Measurements from ENCODE around the gene TNFSF4.

DNA sequence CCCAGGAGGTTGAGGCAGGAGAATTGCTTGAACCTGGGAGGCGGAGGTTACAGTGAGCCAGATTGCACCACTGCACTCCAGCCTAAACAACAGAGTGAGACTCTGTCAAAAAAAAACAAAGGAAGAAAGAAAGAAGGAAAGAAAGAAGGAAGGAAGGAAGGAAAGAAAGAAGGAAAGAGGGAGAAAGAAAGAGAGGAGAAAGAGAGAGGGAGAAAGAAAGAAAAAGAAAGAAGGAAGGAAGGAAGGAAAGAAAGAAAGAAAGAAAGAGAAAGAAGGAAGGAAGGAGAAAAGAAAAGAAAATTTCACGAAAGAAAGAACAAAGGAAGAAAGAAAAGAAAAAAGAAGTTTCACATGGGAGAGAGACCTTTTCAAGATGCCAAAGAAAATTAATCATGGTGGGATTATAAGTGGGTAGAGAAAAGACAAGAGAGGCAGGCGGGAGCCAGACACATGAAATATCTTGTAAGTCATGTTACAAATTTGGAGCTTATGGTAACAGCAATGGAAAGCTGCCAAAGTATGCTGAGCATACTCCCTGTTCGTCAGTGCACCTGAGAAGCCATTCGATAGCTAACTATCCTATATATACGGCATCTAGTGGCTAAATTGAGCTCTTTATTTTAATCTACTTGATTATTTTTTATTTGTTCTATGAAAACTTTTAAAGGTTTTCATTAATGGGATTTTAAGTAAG, 41.3 kb upstream of the TNFSF4 start:
- TF ChIP-seq POLR2A (IDR thresholded peaks at IDR 0.05): no peak
- TF ChIP-seq, protein P1, sequence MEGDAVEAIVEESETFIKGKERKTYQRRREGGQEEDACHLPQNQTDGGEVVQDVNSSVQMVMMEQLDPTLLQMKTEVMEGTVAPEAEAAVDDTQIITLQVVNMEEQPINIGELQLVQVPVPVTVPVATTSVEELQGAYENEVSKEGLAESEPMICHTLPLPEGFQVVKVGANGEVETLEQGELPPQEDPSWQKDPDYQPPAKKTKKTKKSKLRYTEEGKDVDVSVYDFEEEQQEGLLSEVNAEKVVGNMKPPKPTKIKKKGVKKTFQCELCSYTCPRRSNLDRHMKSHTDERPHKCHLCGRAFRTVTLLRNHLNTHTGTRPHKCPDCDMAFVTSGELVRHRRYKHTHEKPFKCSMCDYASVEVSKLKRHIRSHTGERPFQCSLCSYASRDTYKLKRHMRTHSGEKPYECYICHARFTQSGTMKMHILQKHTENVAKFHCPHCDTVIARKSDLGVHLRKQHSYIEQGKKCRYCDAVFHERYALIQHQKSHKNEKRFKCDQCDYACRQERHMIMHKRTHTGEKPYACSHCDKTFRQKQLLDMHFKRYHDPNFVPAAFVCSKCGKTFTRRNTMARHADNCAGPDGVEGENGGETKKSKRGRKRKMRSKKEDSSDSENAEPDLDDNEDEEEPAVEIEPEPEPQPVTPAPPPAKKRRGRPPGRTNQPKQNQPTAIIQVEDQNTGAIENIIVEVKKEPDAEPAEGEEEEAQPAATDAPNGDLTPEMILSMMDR (IDR thresholded peaks at IDR 0.05): no peak

Measured in ovary (tissue), 3 donors.